K562 (cell line): ENCODE data around the gene THOC1. TPM values are rescaled to one million over a fixed set of nuclear protein-coding genes. Genes with fewer than 3 reads are reported as not detected.

ENCODE experiments used
- ATAC-seq: fragments of 200-7000 bp; cut with Tn5 transposase; 3 replicates; pipeline ENCODE4 v1.9.1; 2020; ENCODE audit warnings: moderate library complexity
- BruUV-seq: library from RNA; stranded (reverse); fragments of 400-500 nt; replicated peaks from 2 replicates; lab custom pipeline; 2021; lab: Mats Ljungman, UMichigan
- CTCF ChIA-PET: fragments of 300-600 bp; formaldehyde crosslinking; extraction: SDS; loops from one replicate; lab custom pipeline; 2021; ENCODE audit warnings: low intra/inter-chr PET ratio; lab: Yijun Ruan, JAX
- POLR2A ChIA-PET: fragments of 300-600, 350-650 bp; sonication (Branson Sonifier 250); formaldehyde crosslinking; extraction: SDS; loops from one replicate; lab custom pipeline; 2021; ENCODE audit warnings: antibody characterized with exemption, inconsistent platforms; lab: Yijun Ruan, JAX
- DNase-seq, 4 experiments: peaks; one replicate each; pipeline versions ENCODE4 v3.0.0 to v3.0.0-alpha.2; 2011 to 2018; ENCODE audit warnings: low spot score in 3 of 4, mixed read lengths in 3 of 4; ENCODE audit errors: extremely low read depth in 1 of 4
- FAIRE-seq: peaks from 2 replicates; lab custom pipeline; 2011; peaks lifted over from hg19 to GRCh38; lab: Jason Lieb, UNC
- H2AFZ ChIP-seq: 2 replicates; pipeline ENCODE4 v1.6.0; 2011; ENCODE audit warnings: low read depth, low read length, control low read depth, inconsistent platforms
- H3K27ac ChIP-seq: fragments of 200-600 bp; 3 replicates; pipeline ENCODE4 v1.8.0; 2011; ENCODE audit warnings: low read depth, mild to moderate bottlenecking, control low read depth, inconsistent platforms, low read length, moderate library complexity, mixed read lengths; ENCODE audit errors: extremely low read depth
- H3K27me3 ChIP-seq, 2 experiments: fragments of 300-600 bp in 1 of 2; 2 replicates in 1 of 2; 3 replicates in 1 of 2; pipeline versions ENCODE4 v1.6.0 to v1.8.0; 2011; ENCODE audit warnings: inconsistent platforms in 2 of 2, low read length in 2 of 2, mild to moderate bottlenecking in 1 of 2, mixed read lengths in 1 of 2, moderate library complexity in 1 of 2; ENCODE audit not compliant: control insufficient read depth in 2 of 2, insufficient read depth in 2 of 2
- H3K36me3 ChIP-seq: fragments of 300-600 bp; 3 replicates; pipeline ENCODE4 v1.8.0; 2011; ENCODE audit warnings: mild to moderate bottlenecking, low read length, inconsistent platforms; ENCODE audit not compliant: control insufficient read depth, insufficient read depth
- H3K4me1 ChIP-seq, 2 experiments: fragments of 200-600 bp in 1 of 2; replicated peaks in 1 of 2; 2 replicates in 1 of 2; 3 replicates in 1 of 2; pipeline versions ENCODE4 v1.5.1 to v1.8.0; 2011; ENCODE audit warnings: inconsistent platforms in 2 of 2, low read length in 2 of 2, mild to moderate bottlenecking in 1 of 2, mixed read lengths in 1 of 2, moderate library complexity in 1 of 2; ENCODE audit not compliant: control insufficient read depth in 2 of 2, insufficient read depth in 2 of 2
- H3K4me2 ChIP-seq: 2 replicates; pipeline ENCODE4 v1.6.1; 2011; ENCODE audit warnings: low read length, control low read depth, inconsistent platforms, mixed read lengths; ENCODE audit not compliant: insufficient read depth
- H3K4me3 ChIP-seq: fragments of 200-600 bp; sonication (generic), shearing (Covaris generic); 2 replicates; pipeline ENCODE4 v1.5.1; 2016; ENCODE audit warnings: control low read depth, inconsistent platforms
- H3K79me2 ChIP-seq: fragments of 200-600 bp; 3 replicates; pipeline ENCODE4 v1.8.0; 2011; ENCODE audit warnings: low read length, inconsistent platforms; ENCODE audit not compliant: control insufficient read depth, insufficient read depth
- H3K9ac ChIP-seq, 2 experiments: 2 replicates each; pipeline versions ENCODE4 v1.6.0 to v1.6.1; 2011; ENCODE audit warnings: low read depth in 2 of 2, low read length in 2 of 2, control low read depth in 1 of 2, inconsistent platforms in 1 of 2, mild to moderate bottlenecking in 1 of 2, mixed read lengths in 1 of 2; ENCODE audit not compliant: insufficient read depth in 1 of 2
- H3K9me1 ChIP-seq: one replicate; pipeline ENCODE4 v1.6.0; 2011; ENCODE audit warnings: inconsistent platforms, mild to moderate bottlenecking, low read length, moderate library complexity; ENCODE audit not compliant: control insufficient read depth, insufficient read depth
- H3K9me3 ChIP-seq: replicated peaks from 2 replicates; pipeline ENCODE4 v1.5.1; 2011; ENCODE audit warnings: low read depth, low read length, inconsistent platforms; ENCODE audit not compliant: control insufficient read depth, insufficient read depth
- H4K20me1 ChIP-seq: replicated peaks from 2 replicates; pipeline ENCODE4 v1.6.1; 2011; ENCODE audit warnings: low read length, inconsistent platforms, mixed read lengths; ENCODE audit not compliant: control insufficient read depth, insufficient read depth
- BRF1 ChIP-seq: IDR thresholded peaks from 3 replicates; pipeline ENCODE4 v1.6.1; 2011; ENCODE audit warnings: borderline replicate concordance, mild to moderate bottlenecking; ENCODE audit not compliant: insufficient read length; ENCODE audit errors: extremely low read depth
- C11orf30 ChIP-seq: fragments of 450-650 bp; IDR thresholded peaks from 2 replicates; pipeline ENCODE4 v1.6.1; 2016; ENCODE audit warnings: low read depth, mild to moderate bottlenecking
- PHF21A ChIP-seq: fragments of 450-650 bp; IDR thresholded peaks from 2 replicates; pipeline ENCODE4 v1.6.1; 2017; ENCODE audit warnings: low read depth, borderline replicate concordance
- RFX5 ChIP-seq: IDR thresholded peaks from 2 replicates; pipeline ENCODE4 v1.6.1; 2011; ENCODE audit warnings: low read depth, mild to moderate bottlenecking, improper control_type of control experiment, low read length
- SREBF2 ChIP-seq: sonication (generic); formaldehyde crosslinking; IDR thresholded peaks from 2 replicates; pipeline ENCODE4 v1.4.0; 2020; ENCODE audit warnings: mild to moderate bottlenecking, missing genetic modification reagents
- ZNF79 ChIP-seq: fragments of 250-450 bp; sonication (Bioruptor Pico); IDR thresholded peaks from 2 replicates; pipeline ENCODE4 v1.4.0; 2020; ENCODE audit warnings: low read depth, mild to moderate bottlenecking, moderate library complexity
- WGBS: fragments of 100-300 bp; shearing (Covaris generic); methylation state at CpG from one replicate; pipeline ENCODE4 v1.1.6; 2016; ENCODE audit warnings: low coverage, mixed read lengths; ENCODE audit not compliant: insufficient coverage; ENCODE audit errors: missing lambda C conversion rate; 5-methylcytosine and 5-hydroxymethylcytosine counted together
- in situ Hi-C: fragments of 300-500 bp; cut with MboI; formaldehyde crosslinking; loops from 4 replicates; pipeline ENCODE4 v1.15.0; 2018; ENCODE audit warnings: inconsistent platforms, mixed read lengths
- intact Hi-C: fragments of 100-400 bp; cut with micrococcal nuclease; formaldehyde crosslinking; loops from 2 replicates; pipeline ENCODE4 v1.14.2; 2022
- polyA plus RNA-seq, 8 experiments: library from polyadenylated mRNA; depleted of rRNA in 4 of 8; stranded (reverse) in 5 of 8; unstranded in 3 of 8; fragments of >200 nt; fragmentation: Nextera tagmentation in 2 of 8; fragmentation: Illumina TruSeq in 1 of 8; extraction: Ambion mirVana in 2 of 8; extraction: Trizol in 1 of 8; gene quantifications; 2 replicates each; pipeline versions ENCODE4 v1.2.1 to v1.2.3, GENCODE V29; 2011 to 2014; ENCODE audit warnings: inconsistent platforms in 1 of 8, missing spikeins in 1 of 8
- total RNA-seq, 7 experiments: library from RNA; depleted of rRNA in 6 of 7; stranded (reverse); fragments of >200 nt in 6 of 7; fragmentation: Illumina TruSeq in 2 of 7; extraction: Trizol in 2 of 7; gene quantifications; 2 replicates each; pipeline versions ENCODE4 v1.2.1 to v1.2.3, GENCODE V29; 2011 to 2021; ENCODE audit warnings: low replicate concordance in 1 of 7
- TF ChIP-seq, protein P1 (sequence below): sonication (generic); formaldehyde crosslinking; IDR thresholded peaks from 2 replicates; pipeline ENCODE4 v1.8.0; 2022; ENCODE audit warnings: missing genetic modification reagents, mild to moderate bottlenecking, borderline replicate concordance
- TF ChIP-seq, protein P2 (sequence below): IDR thresholded peaks from 3 replicates; pipeline ENCODE4 v1.6.1; 2011; ENCODE audit warnings: borderline replicate concordance, mild to moderate bottlenecking; ENCODE audit not compliant: insufficient read length, insufficient read depth
- TF ChIP-seq, protein P3 (sequence below): sonication (generic); formaldehyde crosslinking; IDR thresholded peaks from 2 replicates; pipeline ENCODE4 v1.8.0; 2022; ENCODE audit warnings: mild to moderate bottlenecking, missing genetic modification reagents
- TF ChIP-seq, protein P4 (sequence below): fragments of 250-450 bp; sonication (Bioruptor Pico); IDR thresholded peaks from 2 replicates; pipeline ENCODE4 v1.4.0; 2020; ENCODE audit warnings: borderline replicate concordance
- TF ChIP-seq, protein P5 (sequence below): fragments of 250-450 bp; sonication (Bioruptor Pico); IDR thresholded peaks from 2 replicates; pipeline ENCODE4 v1.4.0; 2020; ENCODE audit warnings: mild to moderate bottlenecking, moderate library complexity

Gene THOC1
- total and polyA plus RNA-seq, 9 of the 15 experiments (the other 6 are each of a cell fraction or from before 2014, with no cell fraction given), result 71.1 to 143 (median 107) TPM

DNA sequence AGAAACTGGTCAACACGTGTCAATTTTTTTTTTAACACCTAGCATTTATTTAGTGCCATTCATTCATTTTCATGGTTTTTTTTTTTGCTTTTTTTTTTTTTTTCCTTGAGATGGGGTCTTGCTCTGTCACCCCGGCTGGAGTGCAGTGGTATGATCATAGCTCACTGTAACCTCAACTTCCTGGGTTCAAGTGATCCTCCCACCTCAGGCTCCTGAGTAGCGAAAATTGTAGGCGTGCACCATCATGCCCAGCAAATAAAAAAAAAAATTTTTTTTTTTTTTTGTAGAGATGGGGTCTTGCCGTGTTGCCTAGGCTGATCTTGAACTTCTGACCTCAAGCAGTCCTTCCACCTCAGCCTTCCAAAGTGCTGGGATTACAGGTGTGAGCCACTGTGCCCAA, 88.3 kb downstream of the THOC1 start:
- BruUV-seq, result no TSS peak
- ChIA-PET CTCF (no interaction called here), POLR2A (interaction anchor here (0.7 kb wide), 1 partner anchor 9 kb away, joined by 3 read pairs; no protein-coding TSS in a partner anchor)
- Histone ChIP-seq H3K27ac (no peak overlapping the region), H3K4me1 (no peaks in the 10 kb centered on the region; a peak in 2 of 5 replicates), H3K36me3 (peaks cover 72% of the 10 kb centered on the region), H3K9me3 (no peaks in the 10 kb centered on the region), H2AFZ (no peak overlapping the region), H3K4me2 (no peak overlapping the region), H3K9me1 (no peaks in the 10 kb centered on the region), H3K9ac (no peak overlapping the region), H3K4me3 (no peak overlapping the region), H4K20me1 (no peaks in the 10 kb centered on the region), H3K79me2 (peaks cover 89% of the 10 kb centered on the region), H3K27me3 (no peaks in the 10 kb centered on the region)
- no peak for DNase-seq
- no peak for ATAC-seq
- in situ Hi-C loops, result no loop called here
- TF ChIP-seq BRF1 (no peak), PHF21A (no peak), ZNF79 (CRISPR knock-in tag) (no peak), C11orf30 (no peak), RFX5 (no peak), SREBF2 (no peak)
- TF ChIP-seq, protein P1, sequence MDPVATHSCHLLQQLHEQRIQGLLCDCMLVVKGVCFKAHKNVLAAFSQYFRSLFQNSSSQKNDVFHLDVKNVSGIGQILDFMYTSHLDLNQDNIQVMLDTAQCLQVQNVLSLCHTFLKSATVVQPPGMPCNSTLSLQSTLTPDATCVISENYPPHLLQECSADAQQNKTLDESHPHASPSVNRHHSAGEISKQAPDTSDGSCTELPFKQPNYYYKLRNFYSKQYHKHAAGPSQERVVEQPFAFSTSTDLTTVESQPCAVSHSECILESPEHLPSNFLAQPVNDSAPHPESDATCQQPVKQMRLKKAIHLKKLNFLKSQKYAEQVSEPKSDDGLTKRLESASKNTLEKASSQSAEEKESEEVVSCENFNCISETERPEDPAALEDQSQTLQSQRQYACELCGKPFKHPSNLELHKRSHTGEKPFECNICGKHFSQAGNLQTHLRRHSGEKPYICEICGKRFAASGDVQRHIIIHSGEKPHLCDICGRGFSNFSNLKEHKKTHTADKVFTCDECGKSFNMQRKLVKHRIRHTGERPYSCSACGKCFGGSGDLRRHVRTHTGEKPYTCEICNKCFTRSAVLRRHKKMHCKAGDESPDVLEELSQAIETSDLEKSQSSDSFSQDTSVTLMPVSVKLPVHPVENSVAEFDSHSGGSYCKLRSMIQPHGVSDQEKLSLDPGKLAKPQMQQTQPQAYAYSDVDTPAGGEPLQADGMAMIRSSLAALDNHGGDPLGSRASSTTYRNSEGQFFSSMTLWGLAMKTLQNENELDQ (CRISPR knock-in tag), result no peak
- TF ChIP-seq, protein P2, sequence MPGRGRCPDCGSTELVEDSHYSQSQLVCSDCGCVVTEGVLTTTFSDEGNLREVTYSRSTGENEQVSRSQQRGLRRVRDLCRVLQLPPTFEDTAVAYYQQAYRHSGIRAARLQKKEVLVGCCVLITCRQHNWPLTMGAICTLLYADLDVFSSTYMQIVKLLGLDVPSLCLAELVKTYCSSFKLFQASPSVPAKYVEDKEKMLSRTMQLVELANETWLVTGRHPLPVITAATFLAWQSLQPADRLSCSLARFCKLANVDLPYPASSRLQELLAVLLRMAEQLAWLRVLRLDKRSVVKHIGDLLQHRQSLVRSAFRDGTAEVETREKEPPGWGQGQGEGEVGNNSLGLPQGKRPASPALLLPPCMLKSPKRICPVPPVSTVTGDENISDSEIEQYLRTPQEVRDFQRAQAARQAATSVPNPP, result no peak
- TF ChIP-seq, protein P3, sequence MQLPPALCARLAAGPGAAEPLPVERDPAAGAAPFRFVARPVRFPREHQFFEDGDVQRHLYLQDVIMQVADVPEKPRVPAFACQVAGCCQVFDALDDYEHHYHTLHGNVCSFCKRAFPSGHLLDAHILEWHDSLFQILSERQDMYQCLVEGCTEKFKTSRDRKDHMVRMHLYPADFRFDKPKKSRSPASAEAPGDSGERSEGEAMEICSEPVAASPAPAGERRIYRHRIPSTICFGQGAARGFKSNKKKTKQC (CRISPR knock-in tag), result no peak
- TF ChIP-seq, protein P4, sequence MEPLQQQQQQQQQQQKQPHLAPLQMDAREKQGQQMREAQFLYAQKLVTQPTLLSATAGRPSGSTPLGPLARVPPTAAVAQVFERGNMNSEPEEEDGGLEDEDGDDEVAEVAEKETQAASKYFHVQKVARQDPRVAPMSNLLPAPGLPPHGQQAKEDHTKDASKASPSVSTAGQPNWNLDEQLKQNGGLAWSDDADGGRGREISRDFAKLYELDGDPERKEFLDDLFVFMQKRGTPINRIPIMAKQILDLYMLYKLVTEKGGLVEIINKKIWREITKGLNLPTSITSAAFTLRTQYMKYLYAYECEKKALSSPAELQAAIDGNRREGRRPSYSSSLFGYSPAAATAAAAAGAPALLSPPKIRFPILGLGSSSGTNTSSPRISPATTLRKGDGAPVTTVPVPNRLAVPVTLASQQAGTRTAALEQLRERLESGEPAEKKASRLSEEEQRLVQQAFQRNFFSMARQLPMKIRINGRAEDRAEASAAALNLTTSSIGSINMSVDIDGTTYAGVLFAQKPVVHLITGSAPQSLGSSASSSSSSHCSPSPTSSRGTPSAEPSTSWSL, result no peak
- TF ChIP-seq, protein P5, sequence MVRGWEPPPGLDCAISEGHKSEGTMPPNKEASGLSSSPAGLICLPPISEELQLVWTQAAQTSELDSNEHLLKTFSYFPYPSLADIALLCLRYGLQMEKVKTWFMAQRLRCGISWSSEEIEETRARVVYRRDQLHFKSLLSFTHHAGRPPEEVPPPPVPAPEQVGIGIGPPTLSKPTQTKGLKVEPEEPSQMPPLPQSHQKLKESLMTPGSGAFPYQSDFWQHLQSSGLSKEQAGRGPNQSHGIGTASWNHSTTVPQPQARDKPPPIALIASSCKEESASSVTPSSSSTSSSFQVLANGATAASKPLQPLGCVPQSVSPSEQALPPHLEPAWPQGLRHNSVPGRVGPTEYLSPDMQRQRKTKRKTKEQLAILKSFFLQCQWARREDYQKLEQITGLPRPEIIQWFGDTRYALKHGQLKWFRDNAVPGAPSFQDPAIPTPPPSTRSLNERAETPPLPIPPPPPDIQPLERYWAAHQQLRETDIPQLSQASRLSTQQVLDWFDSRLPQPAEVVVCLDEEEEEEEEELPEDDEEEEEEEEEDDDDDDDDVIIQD (CRISPR knock-in tag), result no peak
- 92% methylated on average over 5 of the region's 5 CpGs for WGBS
- intact Hi-C loops, result no loop called here
- no peak for FAIRE-seq
